ENCODE measurements around the gene ZNF606. TPM values are rescaled to one million over a fixed set of nuclear protein-coding genes. Genes with fewer than 3 reads are reported as not detected.
A peak's percentile ranks its signal among the peaks of the same experiment; 100 is the strongest.

Gene ZNF606
- total RNA-seq, 1 donor from 2014 or later, result 16.1 TPM

- Histone ChIP-seq H3K36me3 (no peaks in the 10 kb centered on the region), H3K4me1 (no peaks in the 10 kb centered on the region), H3K27ac (no peak overlapping the region), H3K27me3 (ENCODE audit: low read depth) (no peaks in the 10 kb centered on the region), H3K4me3 (no peak overlapping the region), H3K9me3 (peaks cover 91% of the 10 kb centered on the region)
- TF ChIP-seq, protein P1, sequence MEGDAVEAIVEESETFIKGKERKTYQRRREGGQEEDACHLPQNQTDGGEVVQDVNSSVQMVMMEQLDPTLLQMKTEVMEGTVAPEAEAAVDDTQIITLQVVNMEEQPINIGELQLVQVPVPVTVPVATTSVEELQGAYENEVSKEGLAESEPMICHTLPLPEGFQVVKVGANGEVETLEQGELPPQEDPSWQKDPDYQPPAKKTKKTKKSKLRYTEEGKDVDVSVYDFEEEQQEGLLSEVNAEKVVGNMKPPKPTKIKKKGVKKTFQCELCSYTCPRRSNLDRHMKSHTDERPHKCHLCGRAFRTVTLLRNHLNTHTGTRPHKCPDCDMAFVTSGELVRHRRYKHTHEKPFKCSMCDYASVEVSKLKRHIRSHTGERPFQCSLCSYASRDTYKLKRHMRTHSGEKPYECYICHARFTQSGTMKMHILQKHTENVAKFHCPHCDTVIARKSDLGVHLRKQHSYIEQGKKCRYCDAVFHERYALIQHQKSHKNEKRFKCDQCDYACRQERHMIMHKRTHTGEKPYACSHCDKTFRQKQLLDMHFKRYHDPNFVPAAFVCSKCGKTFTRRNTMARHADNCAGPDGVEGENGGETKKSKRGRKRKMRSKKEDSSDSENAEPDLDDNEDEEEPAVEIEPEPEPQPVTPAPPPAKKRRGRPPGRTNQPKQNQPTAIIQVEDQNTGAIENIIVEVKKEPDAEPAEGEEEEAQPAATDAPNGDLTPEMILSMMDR (IDR thresholded peaks at IDR 0.05), result no peak
- DNase-seq, result no peak
- intact Hi-C loops (cut with DNase I), result no loop called here
- no peak for ATAC-seq
Observed at GRCh38 chr19:57961785-57962184, 40.8 kb downstream of the ZNF606 start.

DNA sequence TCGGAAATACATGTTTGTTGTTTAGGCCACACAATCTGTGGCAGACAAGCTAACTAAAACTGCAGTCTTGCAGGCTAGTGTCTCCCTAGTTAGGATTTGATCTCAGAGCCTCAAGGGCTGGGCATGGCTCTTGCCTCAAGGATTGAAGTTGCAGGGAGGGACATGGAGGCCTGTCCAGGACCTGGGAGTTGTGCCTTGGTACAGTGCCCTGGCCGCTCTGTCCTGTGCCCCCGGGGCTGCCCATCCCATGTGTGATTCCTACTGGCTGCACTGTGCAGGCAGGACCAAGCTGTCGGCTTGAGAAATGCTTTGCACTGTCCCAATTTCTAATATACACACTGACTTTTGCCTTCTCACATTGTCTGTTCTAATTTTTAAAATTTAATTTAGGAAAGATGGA, 47.6 kb downstream of the ZNF606 start:
- intact Hi-C loops (cut with DNase I), result no loop called here
- H3K4me1 ChIP-seq, result no peaks in the 10 kb centered on the region
- H3K4me3 ChIP-seq, result no peak overlapping the region
- DNase-seq (no peak), ATAC-seq (no peak)
- TF ChIP-seq, protein P1 (IDR thresholded peaks at IDR 0.05), result no peak
- no peaks in the 10 kb centered on the region for H3K36me3 ChIP-seq
- no peaks in the 10 kb centered on the region for H3K27me3 ChIP-seq (ENCODE audit: low read depth)
- no peak overlapping the region for H3K27ac ChIP-seq
- peaks cover 40% of the 10 kb centered on the region for H3K9me3 ChIP-seq

DNA sequence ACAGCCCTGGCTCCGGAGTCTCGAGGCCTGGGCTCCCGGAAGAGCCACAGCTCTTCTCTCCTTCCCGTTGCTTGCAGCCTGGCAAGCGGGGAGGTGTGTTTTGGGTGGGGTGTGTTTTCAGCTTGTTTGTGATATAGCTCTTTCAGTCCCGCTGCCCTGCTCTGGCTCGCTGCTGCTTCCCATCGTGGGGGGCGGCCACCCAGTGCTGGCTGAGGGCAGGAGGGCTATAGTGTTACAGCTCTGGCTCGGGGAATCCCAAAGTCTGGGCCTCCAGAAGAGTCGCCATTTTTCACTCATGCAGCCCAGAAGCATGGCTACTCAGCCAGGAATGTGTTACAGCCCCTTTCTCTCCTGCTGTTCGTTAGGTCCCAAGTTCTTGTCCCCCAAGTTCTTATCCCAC, 52.9 kb downstream of the ZNF606 start:
- H3K4me3 ChIP-seq, result no peak overlapping the region
- H3K27me3 ChIP-seq (ENCODE audit: low read depth), result no peaks in the 10 kb centered on the region
- no peak overlapping the region for H3K27ac ChIP-seq
- ATAC-seq, result no peak
- H3K4me1 ChIP-seq, result peaks cover 6% of the 10 kb centered on the region
- TF ChIP-seq, protein P1 (IDR thresholded peaks at IDR 0.05), result no peak
- peaks cover 7% of the 10 kb centered on the region for H3K9me3 ChIP-seq
- DNase-seq, result no peak
- intact Hi-C loops (cut with DNase I), result no loop called here
- H3K36me3 ChIP-seq, result no peaks in the 10 kb centered on the region

- intact Hi-C loops (cut with DNase I), result no loop called here
- Histone ChIP-seq H3K36me3 (no peaks in the 10 kb centered on the region), H3K9me3 (peaks cover 11% of the 10 kb centered on the region), H3K27ac (no peak overlapping the region), H3K4me3 (no peak overlapping the region), H3K4me1 (peaks cover 6% of the 10 kb centered on the region), H3K27me3 (ENCODE audit: low read depth) (no peaks in the 10 kb centered on the region)
- DNase-seq (no peak), ATAC-seq (no peak)
- TF ChIP-seq, protein P1 (IDR thresholded peaks at IDR 0.05), result no peak
Observed at GRCh38 chr19:57949296-57949695, 53.3 kb downstream of the ZNF606 start.

DNA sequence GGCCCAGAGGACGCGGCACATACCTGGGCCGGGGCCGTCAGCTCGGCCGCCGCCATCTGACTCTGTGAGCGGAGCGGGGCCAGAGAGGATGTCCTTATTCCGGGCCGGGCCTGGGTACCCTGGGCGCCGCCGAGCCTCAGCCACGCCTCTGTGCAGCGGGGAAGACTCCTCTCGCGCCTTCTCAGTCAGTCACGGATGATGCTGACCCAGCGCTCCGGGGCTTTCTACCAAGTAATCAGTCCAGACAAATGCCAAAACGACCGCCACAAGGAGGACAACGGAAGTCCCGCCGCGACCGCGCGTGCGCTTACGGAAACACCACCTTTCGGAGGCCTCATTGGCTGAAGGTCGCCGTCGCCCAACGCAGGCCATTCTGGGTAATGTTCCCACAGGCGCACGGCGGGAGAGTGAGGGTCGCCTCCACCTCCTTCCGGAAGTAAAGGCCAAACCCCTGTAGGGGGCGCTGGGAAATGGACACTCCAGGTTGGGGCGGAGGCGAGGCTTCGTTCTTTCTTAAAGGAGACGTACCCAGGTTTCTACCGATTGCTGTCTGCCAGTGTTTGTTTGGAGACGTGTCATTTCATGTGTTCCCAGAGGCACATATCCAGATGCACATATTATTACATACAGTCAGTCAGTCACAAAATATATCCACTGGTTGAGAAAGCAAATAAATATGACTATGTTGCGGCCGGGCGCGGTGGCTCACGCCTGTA, 55.0 kb downstream of the ZNF606 start, which contains the start of gene ZNF256:
Gene ZNF256, minus strand, starts transcription at position 288 of the 716 bp plus-strand sequence. Its CDS starts 232 bp downstream, at position 56.
- ATAC-seq, result peak; percentile 98 to 99
- H3K9me3 ChIP-seq, result peaks cover 25% of the 10 kb centered on the region

More for the DNA sequence above, 55.0 kb downstream of the ZNF606 start, which contains the start of gene ZNF256:
- TF ChIP-seq, protein P1 (IDR thresholded peaks at IDR 0.05), result peak; percentile 62
- intact Hi-C loops (cut with DNase I), result no loop called here
- Histone ChIP-seq H3K27me3 (ENCODE audit: low read depth) (no peaks in the 10 kb centered on the region), H3K36me3 (peaks cover 5% of the 10 kb centered on the region), H3K4me3 (peak within 1 kb of the TSS; percentile 73), H3K4me1 (peaks cover 6% of the 10 kb centered on the region), H3K27ac (peak within 1 kb of the TSS; percentile 72)
- DNase-seq, result peak; percentile 94

Data from lower lobe of right lung (tissue), 2 donors.